Hematopoietic multipotent progenitor cell treated with erythropoietin and hydrocortisone succinate and interleukin-3 and kit ligand, for 17 days (in vitro differentiated cells): ENCODE data around the gene C10orf67.

ENCODE experiments used
- DNase-seq: peaks from one replicate; pipeline ENCODE4 v3.0.0-alpha.2; 2015; ENCODE audit warnings: low spot score

Gene C10orf67

DNA sequence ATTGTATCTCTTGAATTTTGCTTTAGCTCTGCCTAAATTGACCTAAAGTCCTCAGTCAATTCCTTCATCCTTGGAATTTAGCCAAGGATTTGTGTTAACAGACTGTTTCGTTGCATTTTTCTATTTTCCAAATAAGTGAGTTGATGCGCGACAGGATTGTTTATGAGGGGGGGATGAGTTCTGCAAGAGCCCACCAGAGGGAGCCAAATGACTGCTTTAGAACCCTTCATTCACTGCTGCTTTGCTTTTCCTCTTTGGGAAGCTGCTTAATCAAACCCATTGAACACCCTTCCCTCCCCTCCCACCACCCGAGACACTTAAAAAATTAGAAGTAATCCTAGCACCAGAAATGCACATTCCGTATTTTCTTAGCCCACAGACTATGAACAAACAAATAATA is 186.2 kb downstream of the C10orf67 start:
- DNase-seq: peak; percentile 39

DNA sequence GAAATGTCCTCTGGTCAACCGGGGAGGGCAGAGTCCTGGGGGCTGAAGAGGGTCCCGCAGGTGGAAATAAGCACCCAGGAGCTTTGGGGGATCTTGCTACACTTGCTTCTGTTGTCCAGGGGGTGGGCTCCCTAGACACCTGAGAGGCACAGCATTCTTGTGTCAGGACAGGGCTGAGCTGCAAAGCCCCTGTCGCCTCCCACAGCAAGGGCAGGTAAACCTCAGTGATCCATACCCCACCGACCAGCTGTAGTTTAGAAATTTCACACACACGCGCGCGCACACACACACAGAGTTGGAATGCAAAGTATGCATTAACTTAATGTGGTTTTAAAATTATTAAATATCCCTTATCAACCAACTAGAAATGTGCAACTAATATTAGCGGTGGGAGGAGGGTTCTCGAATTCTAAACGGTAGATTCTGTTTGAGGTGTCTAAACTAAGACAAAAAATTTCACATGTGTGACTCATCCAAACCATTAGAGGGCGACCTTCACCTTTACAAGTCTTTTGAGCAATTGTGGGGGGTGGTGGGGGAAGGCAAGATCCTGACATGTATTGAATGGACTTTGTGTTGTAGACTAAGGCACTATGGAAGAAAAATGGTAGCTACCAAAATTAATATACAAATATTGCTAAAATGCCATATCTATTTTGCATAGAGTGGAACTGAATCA is 186.8 kb downstream of the C10orf67 start:
- DNase-seq: no peak

DNA sequence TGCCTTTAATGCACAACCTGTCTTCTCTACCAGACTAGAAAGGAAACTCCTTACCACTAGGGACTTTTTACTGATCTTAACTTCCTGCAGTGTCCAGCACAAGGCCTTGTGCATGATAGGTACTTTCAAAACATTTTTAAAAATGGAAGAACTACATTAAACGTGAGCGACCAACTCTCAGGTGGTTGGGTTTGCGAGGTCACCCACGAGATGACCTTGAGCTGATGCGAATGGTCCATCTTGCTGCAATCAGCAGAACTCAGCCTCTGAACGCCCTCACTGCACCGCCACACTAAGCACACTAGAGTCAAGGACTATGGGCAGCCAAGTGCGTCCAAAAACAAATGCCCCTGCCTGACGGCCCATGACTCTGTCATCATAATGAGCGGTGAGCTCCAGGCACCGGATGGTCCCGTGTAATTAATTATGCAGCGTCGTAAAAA is 187.3 kb downstream of the C10orf67 start:
- DNase-seq: no peak

DNA sequence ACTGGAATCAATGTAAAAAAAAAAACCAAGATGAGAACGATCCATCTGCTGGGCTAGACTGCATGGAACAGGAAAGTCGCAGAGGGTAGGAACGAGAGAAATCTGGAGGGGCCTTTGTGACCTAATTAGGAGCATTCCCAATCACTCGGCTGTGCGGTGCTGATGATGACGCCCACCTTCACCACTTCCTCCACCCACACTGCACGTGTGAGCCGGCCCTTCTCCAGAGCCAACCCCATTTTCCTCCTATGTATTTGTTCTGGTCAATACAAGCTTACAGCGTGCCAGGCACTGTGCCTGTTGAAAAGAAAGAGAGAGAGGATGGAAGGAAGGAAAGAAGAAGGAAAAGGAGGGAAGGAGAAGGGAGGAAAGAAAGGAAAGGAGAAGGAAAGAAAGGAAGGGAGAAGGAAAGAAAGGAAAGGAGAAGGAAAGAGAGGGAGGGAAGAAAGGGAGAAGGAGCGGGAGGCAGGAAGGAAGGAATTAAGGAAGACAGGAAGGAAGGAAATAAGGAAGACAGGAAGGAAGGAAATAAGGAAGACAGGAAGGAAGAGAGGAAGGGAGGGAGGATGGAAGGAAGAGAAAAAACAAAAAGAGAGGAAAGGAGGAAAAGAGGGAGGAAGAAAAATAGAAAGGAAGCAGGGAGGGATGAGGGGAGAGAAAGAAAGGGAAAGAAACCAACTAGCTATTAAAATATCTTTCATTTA is 188.0 kb downstream of the C10orf67 start:
- no peak for DNase-seq

DNA sequence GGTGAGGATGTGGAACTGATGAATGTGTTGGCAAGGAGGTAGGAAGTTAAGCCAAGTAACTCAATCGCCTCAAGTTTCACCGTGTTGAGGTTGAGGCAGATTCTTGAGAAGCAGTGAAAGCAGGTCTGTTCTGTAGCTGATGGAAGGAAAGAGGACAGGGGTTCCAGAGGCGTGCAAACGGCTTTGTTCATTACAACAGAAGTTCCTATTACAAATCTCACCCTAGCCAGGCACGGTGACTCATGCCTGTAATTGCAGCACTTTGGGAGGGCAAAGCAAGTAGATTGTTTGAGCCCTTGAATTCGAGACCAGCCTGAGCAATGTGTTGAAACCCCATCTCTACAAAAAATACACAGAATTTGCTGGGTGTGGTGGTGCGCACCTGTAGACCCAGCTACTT is 189.4 kb downstream of the C10orf67 start:
- no peak for DNase-seq
